HG03064 (cell line): Measurements from ENCODE around the gene CCDC107.

Experiments used
- ATAC-seq: cut with Tn5 transposase; IDR thresholded peaks from one replicate; pipeline ENCODE4 v1.9.1; 2021; ENCODE audit warnings: low read depth; ENCODE audit not compliant: unreplicated experiment

Gene CCDC107

DNA sequence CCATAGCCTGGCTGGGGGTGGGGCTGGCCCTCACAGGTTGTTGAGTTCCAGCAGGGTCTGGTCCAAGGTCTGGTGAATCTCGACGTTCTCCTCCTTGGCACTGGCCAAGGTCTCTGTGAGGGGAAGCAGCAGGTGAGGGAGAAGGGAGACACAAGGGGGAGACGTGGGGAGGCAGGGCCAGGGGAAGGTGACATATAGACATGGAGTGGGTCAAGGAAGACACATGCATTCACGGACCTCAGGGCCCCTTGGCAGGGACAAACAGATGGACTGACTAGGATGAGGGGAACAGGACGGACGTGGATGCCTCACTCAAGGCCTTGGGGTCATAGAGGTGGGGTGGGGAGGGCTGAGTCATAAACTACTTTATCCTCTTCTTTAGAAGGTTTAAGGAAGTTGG, 24.0 kb downstream of the CCDC107 start:
- ATAC-seq: no peak

GRCh38 chr9:35682520-35683315, 24.6 kb downstream of the CCDC107 start:
- ATAC-seq: no peak

GRCh38 chr9:35683323-35683722, 25.2 kb downstream of the CCDC107 start:
- no peak for ATAC-seq

DNA sequence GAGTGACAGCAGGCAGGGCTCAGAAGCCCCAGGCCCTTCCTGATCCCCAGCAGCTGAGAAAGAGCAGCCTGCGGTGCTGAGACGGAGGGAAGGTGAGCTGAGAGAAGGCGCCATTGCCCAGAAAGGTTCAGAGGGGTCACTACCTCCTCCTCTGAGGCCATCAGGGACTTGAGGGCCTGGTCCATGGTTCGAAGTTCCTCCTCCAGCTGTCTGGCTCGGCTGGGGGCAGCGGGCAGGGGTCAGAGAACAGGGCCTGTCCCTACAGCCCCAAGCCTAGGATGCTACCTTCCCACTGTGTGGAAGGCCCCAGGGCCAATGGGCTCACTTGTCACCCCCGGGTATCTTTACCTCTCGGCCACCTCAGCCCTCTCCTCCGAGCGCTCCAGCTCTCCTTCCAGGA, 26.8 kb downstream of the CCDC107 start:
- ATAC-seq: no peak

DNA sequence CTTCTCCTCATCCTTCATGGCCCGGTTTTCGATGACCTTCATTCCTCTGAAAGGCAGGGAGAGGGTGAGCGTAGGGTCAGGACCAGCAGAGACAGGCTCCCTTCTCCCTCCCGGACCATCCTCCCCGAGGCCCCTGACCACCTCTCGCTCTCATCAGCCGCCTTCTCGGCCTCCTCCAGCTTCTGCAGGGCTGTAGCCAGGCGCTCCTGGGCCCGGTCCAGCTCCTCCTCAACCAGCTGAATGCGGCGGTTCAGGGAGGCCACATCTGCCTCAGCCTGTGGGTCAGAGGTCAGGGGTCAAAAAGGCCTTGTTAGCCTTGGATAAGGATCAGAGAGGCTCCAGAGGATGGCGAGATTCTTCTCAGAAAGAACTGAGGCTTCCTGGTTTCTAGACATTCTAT, 27.4 kb downstream of the CCDC107 start:
- no peak for ATAC-seq

GRCh38 chr9:35686222-35687203, 28.4 kb downstream of the CCDC107 start:
- no peak for ATAC-seq

DNA sequence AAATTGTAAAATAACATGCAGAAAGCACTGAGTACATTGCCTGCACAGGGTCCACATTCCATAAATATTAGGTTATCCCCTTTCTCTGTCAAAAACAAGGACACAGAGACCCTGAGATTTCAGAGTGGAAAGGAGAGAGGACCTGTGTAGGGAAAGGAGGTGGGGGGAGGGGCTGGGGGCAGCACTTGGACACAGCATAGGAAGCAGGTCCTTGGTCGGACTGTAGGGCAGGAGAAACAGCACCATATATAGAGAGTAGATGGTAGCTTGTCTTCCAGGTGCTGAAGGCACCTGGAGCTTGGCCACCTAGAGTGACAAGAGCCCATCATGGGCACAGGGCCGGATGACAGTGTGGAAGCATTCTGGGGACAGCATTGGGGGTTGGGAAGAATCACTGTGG, 29.2 kb downstream of the CCDC107 start:
- ATAC-seq: no peak

DNA sequence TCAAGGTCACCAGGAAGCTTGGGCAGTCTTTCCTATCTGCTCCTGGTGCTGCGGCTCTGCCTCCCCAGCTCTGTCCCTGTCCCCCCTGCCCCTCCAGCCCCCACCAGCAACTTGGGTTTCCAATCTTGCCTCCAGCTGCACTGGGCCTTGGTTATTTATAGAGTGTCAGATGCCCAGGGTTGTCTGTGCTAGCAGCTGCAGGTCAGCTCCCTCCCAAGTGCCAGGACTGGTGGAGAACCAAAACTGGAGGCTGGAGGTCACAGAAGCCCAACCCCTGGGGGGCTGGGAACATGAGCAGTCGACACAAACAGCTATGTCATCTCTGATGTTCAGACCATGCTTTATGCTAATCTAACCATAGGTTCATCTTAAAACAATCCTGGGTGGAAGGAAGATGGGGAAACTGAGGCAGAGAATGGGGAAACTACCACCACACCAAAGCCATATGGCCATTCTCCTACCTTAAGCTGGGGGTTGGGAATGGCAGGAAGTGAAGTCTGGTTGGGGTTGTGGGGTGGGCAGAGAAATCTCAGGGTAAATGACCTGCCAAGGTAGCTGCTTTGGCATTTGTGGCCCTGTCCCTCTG, 30.0 kb downstream of the CCDC107 start:
- no peak for ATAC-seq

- ATAC-seq: no peak
Observed at GRCh38 chr9:35688558-35689541, 30.8 kb downstream of the CCDC107 start.

GRCh38 chr9:35689542-35690293, 31.6 kb downstream of the CCDC107 start, which contains the start of gene TPM2:
TPM2 (minus strand) TSS chr9:35689925; CDS start chr9:35689817, 108 bp downstream.
- no peak for ATAC-seq

- no peak for ATAC-seq
Observed at GRCh38 chr9:35690294-35690613, 32.2 kb downstream of the CCDC107 start.

DNA sequence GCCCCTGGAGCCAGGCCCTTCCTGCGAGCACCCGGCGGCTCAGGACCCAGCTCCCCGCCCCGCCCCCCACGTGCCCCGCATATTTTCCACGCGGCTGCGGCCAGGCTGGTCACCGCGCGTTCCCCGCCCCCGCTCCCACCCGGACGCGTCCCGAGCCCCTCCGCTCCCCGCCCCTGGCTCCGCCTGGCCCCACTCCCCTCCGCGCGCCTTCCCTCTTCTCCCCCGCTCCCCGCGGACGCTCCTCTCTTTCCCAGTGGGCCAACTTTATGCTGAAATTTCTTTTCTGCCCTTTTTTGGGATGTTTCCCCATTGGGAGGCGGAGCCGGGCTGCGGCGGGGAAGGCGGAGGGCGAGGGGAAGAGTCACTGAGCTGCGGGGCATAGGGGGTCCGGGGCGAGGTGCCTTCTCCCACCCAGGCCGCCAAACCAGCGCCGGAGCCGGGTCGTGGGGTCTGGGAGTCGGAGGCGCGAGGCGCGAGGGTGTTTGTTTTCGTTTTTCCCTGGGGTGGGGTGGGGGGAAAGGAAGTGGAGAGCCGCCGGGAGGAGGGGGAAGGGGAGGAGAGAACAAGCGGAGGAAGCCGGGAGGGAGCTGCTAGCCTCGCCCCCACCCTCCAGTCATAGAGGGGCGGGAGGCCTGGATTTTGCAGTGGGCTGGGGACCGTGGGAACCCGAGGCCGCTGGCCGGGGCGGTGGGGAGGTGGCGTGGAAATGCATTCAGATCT, 32.7 kb downstream of the CCDC107 start:
- no peak for ATAC-seq

GRCh38 chr9:35691334-35691650, 33.2 kb downstream of the CCDC107 start:
- no peak for ATAC-seq

- ATAC-seq: no peak
Observed at GRCh38 chr9:35691757-35692301, 33.7 kb downstream of the CCDC107 start.

DNA sequence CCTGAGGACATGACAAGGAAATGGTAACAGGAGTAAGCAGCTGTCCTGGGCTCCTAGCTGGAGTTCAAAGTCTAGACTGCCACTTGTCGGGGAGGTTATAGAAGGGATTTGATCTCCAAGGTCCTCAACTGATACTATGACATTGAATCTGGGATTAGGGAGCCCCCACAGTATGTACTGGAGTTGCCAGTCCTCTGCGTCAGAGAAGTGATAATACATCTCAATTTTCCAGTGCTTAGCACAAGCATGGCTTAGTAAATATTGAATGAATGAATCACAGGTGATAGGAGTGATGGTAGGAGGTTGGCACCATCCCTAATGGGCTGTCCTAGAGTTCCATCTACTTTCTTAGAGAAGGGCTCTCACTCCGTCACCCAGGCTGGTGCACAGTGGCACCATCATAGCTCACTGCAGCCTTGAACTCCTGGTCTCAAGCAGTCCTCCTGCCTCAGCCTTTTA, 37.9 kb downstream of the CCDC107 start:
- ATAC-seq: no peak

DNA sequence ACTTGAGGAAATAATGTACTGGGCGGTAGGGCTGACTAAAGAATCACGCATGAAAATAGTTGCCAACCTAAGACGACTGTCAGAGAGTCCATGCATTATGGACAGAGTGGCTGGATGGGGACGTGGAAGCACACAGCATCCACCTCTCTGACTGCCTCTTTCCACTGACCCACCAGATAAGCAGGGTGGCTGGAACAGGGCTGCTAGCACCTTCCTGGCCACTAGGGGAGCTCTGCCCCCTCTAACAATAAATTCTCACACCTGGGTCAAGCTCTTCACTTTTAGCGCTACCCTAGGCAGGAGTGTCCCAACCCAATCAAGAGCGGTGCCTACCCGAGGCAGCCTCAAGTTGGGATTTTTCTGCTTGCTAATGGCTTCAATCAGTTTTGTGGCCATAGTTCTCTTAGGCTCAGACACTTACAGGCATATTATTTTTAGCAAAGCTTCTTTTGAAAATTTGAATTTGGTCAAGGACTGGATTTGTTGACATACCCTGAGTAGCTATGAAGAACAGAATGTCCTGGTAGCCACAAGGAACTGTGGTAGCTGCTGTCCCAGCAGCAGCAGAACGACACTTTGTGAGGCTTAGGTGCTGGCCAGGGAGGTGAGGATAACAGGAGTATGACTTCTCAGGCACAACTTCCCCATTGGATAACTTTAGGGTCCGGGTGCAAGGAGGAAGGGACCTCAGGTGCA, 38.6 kb downstream of the CCDC107 start:
- no peak for ATAC-seq

DNA sequence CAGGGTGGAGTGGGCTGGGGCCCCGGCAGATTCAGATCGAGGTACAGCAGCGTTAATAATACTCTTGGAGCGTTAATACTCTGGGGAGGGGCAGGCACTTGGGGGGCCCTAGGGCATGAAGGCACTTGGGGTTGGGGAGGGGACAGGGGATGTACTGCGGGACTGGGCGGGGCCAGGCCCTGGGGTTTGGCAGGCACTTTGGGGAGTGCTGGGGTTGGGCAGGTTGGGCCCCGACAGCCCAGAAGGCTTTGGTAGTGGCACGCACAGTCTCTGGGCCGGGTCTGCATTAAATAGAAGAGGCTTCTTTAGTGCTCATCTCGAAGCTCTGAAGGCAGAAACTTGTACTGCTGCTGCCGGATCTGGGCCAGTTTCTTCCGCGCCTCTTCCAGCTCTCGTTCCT, 39.4 kb downstream of the CCDC107 start:
- ATAC-seq: no peak

DNA sequence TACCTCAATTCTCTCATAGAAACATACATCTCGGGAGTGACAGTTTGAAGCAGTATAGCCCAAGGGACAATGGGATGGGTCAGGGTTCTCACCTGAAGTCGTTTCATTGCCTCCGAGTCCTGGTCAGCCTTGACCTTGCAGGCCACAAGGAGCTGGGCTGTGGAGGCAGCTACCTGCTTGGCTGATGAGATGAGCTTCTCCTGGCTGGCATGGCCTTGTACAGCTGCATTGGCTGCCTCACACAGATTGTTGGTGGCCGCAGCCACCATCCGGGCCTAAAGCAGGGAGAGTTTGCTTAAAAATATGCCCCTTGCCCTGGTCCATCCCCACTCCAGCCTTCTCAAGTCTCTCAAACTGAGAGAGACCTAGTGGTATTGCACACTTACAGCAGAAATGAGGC, 40.1 kb downstream of the CCDC107 start:
- no peak for ATAC-seq
